GM23248 (cell line): ENCODE data around the gene LRBA. TPM values are rescaled to one million over a fixed set of nuclear protein-coding genes. Genes with fewer than 3 reads are reported as not detected.

Experiments
- DNase-seq: peaks from one replicate; pipeline ENCODE4 v3.0.0-alpha.2; 2015
- H2AFZ ChIP-seq: fragments of 200-600 bp; sonication (generic); 2 replicates; pipeline ENCODE4 v1.6.1; 2016; ENCODE audit warnings: antibody characterized with exemption
- H3F3A ChIP-seq: fragments of 200-600 bp; sonication (generic); 2 replicates; pipeline ENCODE4 v1.6.1; 2016; ENCODE audit warnings: mild to moderate bottlenecking, antibody characterized with exemption, mixed run types; ENCODE audit not compliant: insufficient read depth
- H3K27ac ChIP-seq: fragments of 200-600 bp; sonication (generic); 2 replicates; pipeline ENCODE4 v1.5.1; 2016; ENCODE audit warnings: mild to moderate bottlenecking
- H3K27me3 ChIP-seq: fragments of 200-600 bp; sonication (generic); replicated peaks from 2 replicates; pipeline ENCODE4 v1.6.1; 2016; ENCODE audit warnings: mild to moderate bottlenecking; ENCODE audit not compliant: insufficient read depth
- H3K36me3 ChIP-seq: fragments of 200-600 bp; sonication (generic); 2 replicates; pipeline ENCODE4 v1.6.1; 2016; ENCODE audit warnings: low read depth, mild to moderate bottlenecking
- H3K4me1 ChIP-seq: fragments of 200-600 bp; sonication (generic); 2 replicates; pipeline ENCODE4 v1.6.1; 2016; ENCODE audit warnings: mild to moderate bottlenecking; ENCODE audit not compliant: insufficient read depth
- H3K4me2 ChIP-seq: fragments of 200-600 bp; sonication (generic); one replicate; pipeline ENCODE4 v1.6.1; 2016; ENCODE audit warnings: mild to moderate bottlenecking; ENCODE audit not compliant: unreplicated experiment
- H3K4me3 ChIP-seq: fragments of 200-600 bp; sonication (generic); 2 replicates; pipeline ENCODE4 v1.5.1; 2016; ENCODE audit warnings: mild to moderate bottlenecking
- H3K79me2 ChIP-seq: fragments of 200-600 bp; sonication (generic); 2 replicates; pipeline ENCODE4 v1.6.1; 2016; ENCODE audit warnings: mild to moderate bottlenecking; ENCODE audit not compliant: insufficient read depth
- H3K9ac ChIP-seq: fragments of 200-600 bp; sonication (generic); 2 replicates; pipeline ENCODE4 v1.6.1; 2016; ENCODE audit warnings: mild to moderate bottlenecking
- H3K9me2 ChIP-seq: fragments of 200-600 bp; sonication (generic); 2 replicates; pipeline ENCODE4 v1.6.1; 2016; ENCODE audit warnings: mixed run types, mild to moderate bottlenecking, moderate library complexity; ENCODE audit not compliant: insufficient read depth
- H3K9me3 ChIP-seq: fragments of 200-600 bp; sonication (generic); one replicate; pipeline ENCODE4 v1.6.1; 2017; ENCODE audit warnings: low read depth
- H4K20me1 ChIP-seq: fragments of 200-600 bp; sonication (generic); 2 replicates; pipeline ENCODE4 v1.6.0; 2016; ENCODE audit not compliant: insufficient read depth
- EZH2 ChIP-seq: fragments of 200-600 bp; sonication (generic); IDR thresholded peaks from 2 replicates; pipeline ENCODE4 v1.6.1; 2018; ENCODE audit warnings: antibody characterized with exemption, mild to moderate bottlenecking; ENCODE audit not compliant: insufficient read depth, poor library complexity, severe bottlenecking
- EZH2phosphoT487 ChIP-seq: fragments of 200-600 bp; sonication (generic); IDR thresholded peaks from 2 replicates; pipeline ENCODE4 v1.6.1; 2018; ENCODE audit warnings: antibody characterized with exemption, moderate library complexity, mild to moderate bottlenecking, low read depth; ENCODE audit not compliant: insufficient read depth
- WGBS, 2 experiments: methylation state at CpG; one replicate each; pipeline ENCODE4 v1.1.6; 2015 to 2017; ENCODE audit warnings: low lambda C conversion rate in 2 of 2, low coverage in 1 of 2; ENCODE audit errors: missing lambda C conversion rate in 2 of 2; 5-methylcytosine and 5-hydroxymethylcytosine counted together
- in situ Hi-C: fragments of 300-500 bp; cut with MboI; formaldehyde crosslinking; loops from 2 replicates; pipeline ENCODE4 v1.15.0; 2020
- polyA plus RNA-seq: library from polyadenylated mRNA; unstranded; fragments of >200 nt; fragmentation: Nextera tagmentation; extraction: Ambion mirVana; gene quantifications from 2 replicates; pipeline ENCODE4 v1.2.1, GENCODE V29; 2016
- total RNA-seq: library from RNA; depleted of rRNA; stranded (reverse); fragments of >200 nt; shearing (Covaris generic); gene quantifications from 2 replicates; pipeline ENCODE4 v1.2.3, GENCODE V29; 2014

LRBA gene
- total and polyA plus RNA-seq, 2 experiments from 2014 or later, result 6.6 to 17.8 TPM

GRCh38 chr4:150358691-150359090, 656.4 kb downstream of the LRBA start:
- Histone ChIP-seq H3F3A (no peaks in the 10 kb centered on the region), H3K79me2 (no peaks in the 10 kb centered on the region), H3K27ac (no peak overlapping the region), H3K4me1 (no peaks in the 10 kb centered on the region), H4K20me1 (no peaks in the 10 kb centered on the region), H3K9me2 (no peaks in the 10 kb centered on the region), H3K4me3 (no peak overlapping the region), H3K9ac (no peak overlapping the region), H3K9me3 (no peaks in the 10 kb centered on the region), H3K36me3 (no peaks in the 10 kb centered on the region), H3K4me2 (no peak overlapping the region), H2AFZ (no peak overlapping the region), H3K27me3 (no peaks in the 10 kb centered on the region)
- TF ChIP-seq EZH2, result no peak
- no peak for TF ChIP-seq EZH2phosphoT487
- no peak for DNase-seq
- in situ Hi-C loops, result no loop called here

GRCh38 chr4:150357829-150358228, 657.3 kb downstream of the LRBA start:
- 91 to 100% methylated on average over 1 of the region's 1 CpG for WGBS, 2 experiments
- no peak overlapping the region for H3K9ac ChIP-seq

GRCh38 chr4:150355858-150356455, 659.1 kb downstream of the LRBA start:
- no peak for DNase-seq
- TF ChIP-seq EZH2phosphoT487 (no peak), EZH2 (no peak)
- Histone ChIP-seq H3K27ac (no peak overlapping the region), H3K4me1 (no peaks in the 10 kb centered on the region), H3K4me2 (no peak overlapping the region), H3K4me3 (no peak overlapping the region), H3K36me3 (no peaks in the 10 kb centered on the region), H3K27me3 (no peaks in the 10 kb centered on the region), H3K9me3 (no peaks in the 10 kb centered on the region), H3K79me2 (no peaks in the 10 kb centered on the region), H4K20me1 (no peaks in the 10 kb centered on the region), H3F3A (no peaks in the 10 kb centered on the region), H2AFZ (no peak overlapping the region), H3K9me2 (no peaks in the 10 kb centered on the region), H3K9ac (no peak overlapping the region)
- 100% methylated on average over 3 of the region's 3 CpGs for WGBS, 2 experiments
- in situ Hi-C loops, result no loop called here

More at GRCh38 chr4:150357829-150358228, 657.3 kb downstream of the LRBA start:
- Histone ChIP-seq H3K4me2 (no peak overlapping the region), H3K4me1 (no peaks in the 10 kb centered on the region), H2AFZ (no peak overlapping the region), H3K36me3 (no peaks in the 10 kb centered on the region), H3K27me3 (no peaks in the 10 kb centered on the region), H3K9me2 (no peaks in the 10 kb centered on the region), H3K9me3 (no peaks in the 10 kb centered on the region), H3K79me2 (no peaks in the 10 kb centered on the region), H3F3A (no peaks in the 10 kb centered on the region), H4K20me1 (no peaks in the 10 kb centered on the region), H3K27ac (no peak overlapping the region), H3K4me3 (no peak overlapping the region)
- in situ Hi-C loops, result no loop called here
- DNase-seq, result no peak
- TF ChIP-seq EZH2phosphoT487, result no peak
- no peak for TF ChIP-seq EZH2

DNA sequence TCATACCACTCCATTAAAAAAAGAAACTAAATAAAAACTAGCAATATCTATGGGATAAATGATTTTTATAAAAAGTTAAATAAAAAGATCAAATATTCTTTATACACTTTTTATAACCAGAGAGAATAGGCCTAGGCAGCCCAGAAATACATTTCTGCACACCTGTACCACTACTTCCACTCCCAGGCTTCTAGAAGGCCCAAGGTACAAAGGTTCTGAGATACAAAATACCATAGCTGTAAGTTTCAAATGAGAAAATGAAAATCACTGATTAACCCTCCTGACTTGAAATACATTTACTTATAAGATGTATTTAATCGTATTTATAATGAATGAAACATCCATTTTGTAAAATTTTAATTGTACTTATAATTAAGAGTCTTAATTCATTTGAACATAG, 659.7 kb downstream of the LRBA start:
- H3K4me1 ChIP-seq, result no peaks in the 10 kb centered on the region
- H3K9me3 ChIP-seq, result no peaks in the 10 kb centered on the region
- no peak overlapping the region for H2AFZ ChIP-seq
- H3K4me3 ChIP-seq, result no peak overlapping the region
- H3K9me2 ChIP-seq, result no peaks in the 10 kb centered on the region
- no peak for DNase-seq
- 93% methylated on average over 1 of the region's 1 CpG for WGBS, 2 experiments
- in situ Hi-C loops, result no loop called here
- H4K20me1 ChIP-seq, result no peaks in the 10 kb centered on the region
- TF ChIP-seq EZH2phosphoT487 (no peak), EZH2 (no peak)
- no peak overlapping the region for H3K27ac ChIP-seq
- H3K9ac ChIP-seq, result no peak overlapping the region
- no peaks in the 10 kb centered on the region for H3F3A ChIP-seq
- no peaks in the 10 kb centered on the region for H3K36me3 ChIP-seq
- H3K4me2 ChIP-seq, result no peak overlapping the region
- H3K27me3 ChIP-seq, result no peaks in the 10 kb centered on the region
- H3K79me2 ChIP-seq, result no peaks in the 10 kb centered on the region
